Measurements from ENCODE around the gene SLC40A1.

SLC40A1 gene

GRCh38 chr2:189599245-189599644 is 18.7 kb upstream of the SLC40A1 start:
- DNase-seq: no peak

GRCh38 chr2:189595417-189595816 is 14.8 kb upstream of the SLC40A1 start:
- DNase-seq: no peak

GRCh38 chr2:189594305-189594704 is 13.7 kb upstream of the SLC40A1 start:
- no peak for DNase-seq

- DNase-seq: no peak
These were observed 12.5 kb upstream of the SLC40A1 start for GRCh38 chr2:189593115-189593514.

- DNase-seq: no peak
These were observed 11.9 kb upstream of the SLC40A1 start for GRCh38 chr2:189592353-189592984.

- DNase-seq: peak; percentile 40
These were observed 7.2 kb upstream of the SLC40A1 start for GRCh38 chr2:189587780-189588179.

GRCh38 chr2:189585226-189585756 is 4.7 kb upstream of the SLC40A1 start:
- no peak for DNase-seq

GRCh38 chr2:189584686-189585085 is 4.1 kb upstream of the SLC40A1 start:
- no peak for DNase-seq

- DNase-seq: no peak
These were observed 2.9 kb upstream of the SLC40A1 start for GRCh38 chr2:189583227-189584198.

- no peak for DNase-seq
These were observed 2.2 kb upstream of the SLC40A1 start for GRCh38 chr2:189582809-189583192.

GRCh38 chr2:189582140-189582808 is 1.7 kb upstream of the SLC40A1 start:
- DNase-seq: no peak

GRCh38 chr2:189581354-189582139 is 961 bp upstream of the SLC40A1 start:
- no peak for DNase-seq

- DNase-seq: peak; percentile 54
These were observed 340 bp downstream of the SLC40A1 start for GRCh38 chr2:189580241-189580651.

- no peak for DNase-seq
These were observed 900 bp downstream of the SLC40A1 start for GRCh38 chr2:189579585-189580186.

GRCh38 chr2:189578272-189578950 is 2.2 kb downstream of the SLC40A1 start:
- DNase-seq: no peak

GRCh38 chr2:189577121-189577520 is 3.5 kb downstream of the SLC40A1 start:
- no peak for DNase-seq

- DNase-seq: no peak
These were observed 4.2 kb downstream of the SLC40A1 start for GRCh38 chr2:189576396-189576795.

GRCh38 chr2:189574793-189575475 is 5.7 kb downstream of the SLC40A1 start:
- DNase-seq: no peak

- no peak for DNase-seq
These were observed 10.0 kb downstream of the SLC40A1 start for GRCh38 chr2:189570570-189571031.

GRCh38 chr2:189569295-189569910 is 11.2 kb downstream of the SLC40A1 start:
- peak; percentile 54 for DNase-seq

Data from RPMI8226 (cell line).